SK-N-SH (cell line): ENCODE results near the gene RRM1. TPM values are rescaled to one million over a fixed set of nuclear protein-coding genes. Genes with fewer than 3 reads are reported as not detected.

ENCODE experiments used
- CTCF ChIA-PET: fragments of 300-600, 350-600 bp; formaldehyde crosslinking; extraction: SDS; loops from one replicate; lab custom pipeline; 2021; lab: Yijun Ruan, JAX
- POLR2A ChIA-PET: fragments of 350-600 bp; sonication (Branson Sonifier 250); formaldehyde crosslinking; extraction: SDS; loops from one replicate; lab custom pipeline; 2020; ENCODE audit warnings: antibody characterized with exemption, inconsistent platforms; lab: Yijun Ruan, JAX
- DNase-seq: peaks from one replicate; pipeline ENCODE4 v3.0.0; 2012
- H2AFZ ChIP-seq: fragments of 200-600 bp; sonication (generic); 2 replicates; pipeline ENCODE4 v1.8.1; 2016; ENCODE audit warnings: antibody characterized with exemption, mild to moderate bottlenecking, low read depth
- H3F3A ChIP-seq: fragments of 200-600 bp; sonication (generic); replicated peaks from 2 replicates; pipeline ENCODE3; 2016; ENCODE audit warnings: antibody characterized with exemption, mild to moderate bottlenecking; ENCODE audit not compliant: insufficient read depth
- H3K27ac ChIP-seq, 2 experiments: fragments of 200-500 bp in 1 of 2; fragments of 200-600 bp in 1 of 2; sonication (Bioruptor generic) in 1 of 2; sonication (generic), shearing (Covaris generic) in 1 of 2; 2 replicates each; pipeline versions ENCODE4 v1.5.1 to v1.6.1; 2014 to 2016; ENCODE audit warnings: low read depth in 2 of 2, inconsistent platforms in 1 of 2, low read length in 1 of 2, mild to moderate bottlenecking in 1 of 2, mixed read lengths in 1 of 2
- H3K27me3 ChIP-seq: fragments of 200-600 bp; sonication (generic), shearing (Covaris generic); 2 replicates; pipeline ENCODE4 v1.6.1; 2016; ENCODE audit warnings: mixed run types; ENCODE audit not compliant: insufficient read depth
- H3K36me3 ChIP-seq, 2 experiments: fragments of 200-500 bp in 1 of 2; fragments of 200-600 bp in 1 of 2; sonication (Bioruptor generic) in 1 of 2; sonication (generic) in 1 of 2; replicated peaks in 1 of 2; 2 replicates each; pipeline versions ENCODE3 to v1.5.1; 2014 to 2016; ENCODE audit warnings: low read length in 1 of 2, mild to moderate bottlenecking in 1 of 2; ENCODE audit not compliant: insufficient read depth in 2 of 2, control insufficient read depth in 1 of 2
- H3K4me1 ChIP-seq, 2 experiments: fragments of 200-500 bp in 1 of 2; fragments of 200-600 bp in 1 of 2; sonication (Bioruptor generic) in 1 of 2; sonication (generic), shearing (Covaris generic) in 1 of 2; 2 replicates each; pipeline versions ENCODE4 v1.5.1 to v1.6.1; 2014 to 2016; ENCODE audit warnings: low read depth in 1 of 2, low read length in 1 of 2, mixed run types in 1 of 2; ENCODE audit not compliant: insufficient read depth in 2 of 2, control insufficient read depth in 1 of 2
- H3K4me2 ChIP-seq: fragments of 200-600 bp; sonication (generic), shearing (Covaris generic); 2 replicates; pipeline ENCODE4 v1.6.1; 2017; ENCODE audit warnings: mixed run types
- H3K4me3 ChIP-seq, 2 experiments: fragments of 200-500 bp in 1 of 2; fragments of 200-600 bp in 1 of 2; sonication (Bioruptor generic) in 1 of 2; sonication (generic), shearing (Covaris generic) in 1 of 2; 2 replicates each; pipeline versions ENCODE4 v1.5.1 to v1.8.1; 2014 to 2016; ENCODE audit warnings: low read depth in 2 of 2, inconsistent platforms in 1 of 2, low read length in 1 of 2, mild to moderate bottlenecking in 1 of 2, mixed read lengths in 1 of 2, moderate library complexity in 1 of 2
- H3K79me2 ChIP-seq: fragments of 200-600 bp; sonication (generic); 2 replicates; pipeline ENCODE4 v1.8.1; 2017; ENCODE audit warnings: mild to moderate bottlenecking; ENCODE audit not compliant: insufficient read depth
- H3K9ac ChIP-seq: fragments of 200-600 bp; sonication (generic); 2 replicates; pipeline ENCODE4 v1.6.1; 2017; ENCODE audit warnings: mixed run types
- H3K9me2 ChIP-seq: fragments of 200-600 bp; sonication (generic); 2 replicates; pipeline ENCODE4 v1.6.1; 2017; ENCODE audit warnings: mixed run types
- H3K9me3 ChIP-seq: fragments of 200-600 bp; sonication (generic); 2 replicates; pipeline ENCODE4 v1.6.1; 2017; ENCODE audit warnings: mixed run types, mild to moderate bottlenecking, moderate library complexity
- H4K20me1 ChIP-seq: fragments of 200-600 bp; sonication (generic); 2 replicates; pipeline ENCODE4 v1.6.1; 2017; ENCODE audit warnings: mild to moderate bottlenecking, mixed run types; ENCODE audit not compliant: insufficient read depth
- CHD2 ChIP-seq: fragments of 150-350 bp; IDR thresholded peaks from 2 replicates; pipeline ENCODE4 v1.6.1; 2018; ENCODE audit warnings: low read length; ENCODE audit not compliant: partially characterized antibody
- ELF1 ChIP-seq: IDR thresholded peaks from 2 replicates; pipeline ENCODE4 v1.4.0; 2012
- EP300 ChIP-seq, 2 experiments: IDR thresholded peaks; 2 replicates each; pipeline versions ENCODE4 v1.4.0 to v1.6.1; 2012; ENCODE audit warnings: borderline replicate concordance in 1 of 2, low read depth in 1 of 2, low read length in 1 of 2
- EZH2phosphoT487 ChIP-seq: fragments of 200-600 bp; sonication (generic); IDR thresholded peaks from 2 replicates; pipeline ENCODE4 v1.6.1; 2017; ENCODE audit warnings: low read depth, mixed run types, mild to moderate bottlenecking, antibody characterized with exemption, moderate library complexity, borderline replicate concordance
- GABPA ChIP-seq: IDR thresholded peaks from 2 replicates; pipeline ENCODE4 v1.4.0; 2012; ENCODE audit warnings: low read depth, mild to moderate bottlenecking
- MEF2A ChIP-seq: IDR thresholded peaks from 2 replicates; pipeline ENCODE4 v1.4.0; 2012; ENCODE audit warnings: low read depth, borderline replicate concordance
- MXI1 ChIP-seq: IDR thresholded peaks from 2 replicates; pipeline ENCODE4 v1.6.1; 2012; ENCODE audit warnings: mild to moderate bottlenecking, low read depth, low read length, improper control_type of control experiment
- NRF1 ChIP-seq: IDR thresholded peaks from 2 replicates; pipeline ENCODE4 v1.6.1; 2012; ENCODE audit warnings: low read depth, mild to moderate bottlenecking, low read length
- POLR2AphosphoS5 ChIP-seq: IDR thresholded peaks from 2 replicates; pipeline ENCODE4 v1.6.1; 2012; ENCODE audit warnings: low read depth, low read length
- RAD21 ChIP-seq: IDR thresholded peaks from 2 replicates; pipeline ENCODE4 v1.6.1; 2012; ENCODE audit warnings: mild to moderate bottlenecking, low read length
- REST ChIP-seq: IDR thresholded peaks from 2 replicates; pipeline ENCODE4 v1.6.1; 2012; ENCODE audit warnings: mild to moderate bottlenecking, low read depth, low read length, moderate library complexity
- RFX5 ChIP-seq: IDR thresholded peaks from 2 replicates; pipeline ENCODE4 v1.6.1; 2012; ENCODE audit warnings: mild to moderate bottlenecking, improper control_type of control experiment, low read length
- RXRA ChIP-seq: IDR thresholded peaks from 2 replicates; pipeline ENCODE4 v1.4.0; 2012; ENCODE audit warnings: low read depth, mild to moderate bottlenecking, borderline replicate concordance
- TCF12 ChIP-seq: IDR thresholded peaks from 2 replicates; pipeline ENCODE4 v1.4.0; 2012
- YY1 ChIP-seq: IDR thresholded peaks from 2 replicates; pipeline ENCODE4 v1.4.0; 2012; ENCODE audit warnings: low read depth, mild to moderate bottlenecking
- WGBS: methylation state at CpG from one replicate; pipeline ENCODE4 v1.1.6; 2017; ENCODE audit warnings: low lambda C conversion rate; 5-methylcytosine and 5-hydroxymethylcytosine counted together
- polyA plus RNA-seq, 3 experiments: library from polyadenylated mRNA; depleted of rRNA; stranded (reverse); fragments of >200 nt; gene quantifications; 2 replicates each; pipeline ENCODE4 v1.2.3, GENCODE V29; 2012
- TF ChIP-seq, protein P1 (sequence below): IDR thresholded peaks from 2 replicates; pipeline ENCODE4 v1.4.0; 2012; ENCODE audit warnings: low read depth
- TF ChIP-seq, protein P2 (sequence below): IDR thresholded peaks from 2 replicates; pipeline ENCODE4 v1.4.0; 2012; ENCODE audit warnings: low read depth, borderline replicate concordance

Gene RRM1
- polyA plus RNA-seq, 1 of the 3 experiments (the other 2 are of a cell fraction), result 28.2 TPM

DNA sequence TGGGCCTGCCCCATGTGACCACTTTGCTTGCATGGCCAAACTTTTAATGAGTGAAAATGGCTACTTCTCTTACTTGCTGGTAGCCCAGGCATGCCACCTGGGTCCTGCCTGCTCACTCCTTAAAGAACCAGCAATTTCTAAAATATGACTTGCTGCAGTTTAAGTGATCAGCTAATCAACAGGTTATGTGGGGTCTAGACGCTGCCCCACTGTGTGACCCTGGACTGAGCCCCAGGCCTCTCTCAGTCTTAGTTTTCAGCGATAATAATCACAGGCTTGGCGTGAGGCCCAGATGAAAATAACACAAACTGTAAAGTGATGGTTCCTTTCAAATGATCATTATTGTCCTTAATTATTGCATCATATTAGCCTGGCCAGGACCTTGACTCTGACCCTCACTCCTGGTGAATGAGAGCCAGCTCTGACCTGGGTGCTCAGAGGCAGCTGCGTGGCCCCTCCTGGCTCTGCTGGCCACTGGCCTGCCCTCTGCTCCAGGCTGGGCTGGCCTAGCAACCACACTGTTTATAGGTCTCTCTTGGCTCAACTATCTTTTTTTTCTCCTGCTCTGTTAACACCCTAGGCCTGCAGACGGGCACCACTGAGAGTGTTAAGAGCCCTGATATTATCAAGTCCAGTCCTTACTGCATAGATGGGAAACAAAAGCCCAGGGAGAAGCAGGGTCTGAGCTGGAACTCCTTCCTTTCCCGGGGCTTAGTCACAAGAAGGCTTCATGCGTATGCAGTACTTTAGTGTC lies 89.7 kb downstream of the RRM1 start:
- Histone ChIP-seq H3K9ac (no peak overlapping the region), H3K27ac (no peak overlapping the region), H3K4me3 (no peak overlapping the region), H3K79me2 (no peaks in the 10 kb centered on the region), H3K27me3 (peaks cover 7% of the 10 kb centered on the region; the same call in 1 of the 2 replicates), H3K4me1 (peaks cover 0 to 3% of the 10 kb centered on the region in 2 experiments; a peak in 1 of 4 replicates), H3K36me3 (no peaks in the 10 kb centered on the region), H3K9me2 (no peaks in the 10 kb centered on the region), H2AFZ (no peak overlapping the region), H3K4me2 (no peak overlapping the region), H3K9me3 (no peaks in the 10 kb centered on the region), H3F3A (no peaks in the 10 kb centered on the region), H4K20me1 (no peaks in the 10 kb centered on the region)
- POLR2A ChIA-PET, result no interaction called here
- WGBS, result 58% methylated on average over 5 of the region's 7 CpGs
- CTCF ChIA-PET, result interaction anchor here (1.2 to 3.6 kb wide), 3 partner anchors 309 to 820 kb away, joined by 6 to 10 read pairs (median 8); no protein-coding TSS in a partner anchor
- TF ChIP-seq RAD21 (no peak), CHD2 (no peak), YY1 (no peak), MEF2A (no peak), TCF12 (no peak), EZH2phosphoT487 (no peak), NRF1 (no peak), ELF1 (no peak), REST (no peak), RFX5 (no peak), POLR2AphosphoS5 (no peak), GABPA (no peak), RXRA (no peak), EP300 (IDR thresholded peaks at IDR 0.05; ENCODE audit: borderline replicate concordance in 1 of 2, low read depth in 1 of 2, low read length in 1 of 2) (no peak), MXI1 (no peak)
- TF ChIP-seq, protein P1, sequence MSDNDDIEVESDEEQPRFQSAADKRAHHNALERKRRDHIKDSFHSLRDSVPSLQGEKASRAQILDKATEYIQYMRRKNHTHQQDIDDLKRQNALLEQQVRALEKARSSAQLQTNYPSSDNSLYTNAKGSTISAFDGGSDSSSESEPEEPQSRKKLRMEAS, result no peak
- TF ChIP-seq, protein P2, sequence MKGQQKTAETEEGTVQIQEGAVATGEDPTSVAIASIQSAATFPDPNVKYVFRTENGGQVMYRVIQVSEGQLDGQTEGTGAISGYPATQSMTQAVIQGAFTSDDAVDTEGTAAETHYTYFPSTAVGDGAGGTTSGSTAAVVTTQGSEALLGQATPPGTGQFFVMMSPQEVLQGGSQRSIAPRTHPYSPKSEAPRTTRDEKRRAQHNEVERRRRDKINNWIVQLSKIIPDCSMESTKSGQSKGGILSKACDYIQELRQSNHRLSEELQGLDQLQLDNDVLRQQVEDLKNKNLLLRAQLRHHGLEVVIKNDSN, result no peak
- no peak for DNase-seq
